ENCODE data around the gene HSD17B10.
"Not testable (repeated sequence)": the region's sequence is repeated elsewhere in the genome, so short reads cannot be mapped to it uniquely, and the experiment has no call there.

HSD17B10 gene

GRCh38 chrX:53437206-53437605 lies 3.0 kb upstream of the HSD17B10 start:
- DNase-seq (ENCODE audit: low spot score) = no peak

GRCh38 chrX:53435997-53436396 lies 1.8 kb upstream of the HSD17B10 start:
- peak; percentile 70 for DNase-seq (ENCODE audit: low spot score)

- DNase-seq (ENCODE audit: low spot score) = no peak
Observed at GRCh38 chrX:53430231-53430630, 3.9 kb downstream of the HSD17B10 start.

- no peak for DNase-seq (ENCODE audit: low spot score)
Observed at GRCh38 chrX:53429755-53430154, 4.4 kb downstream of the HSD17B10 start.

GRCh38 chrX:53422861-53423306 lies 11.3 kb downstream of the HSD17B10 start, which contains the start of gene RIBC1:
Gene RIBC1 (plus strand): TSS chrX:53422873. CDS start chrX:53426277, 3,404 bp downstream.
- no peak for DNase-seq (ENCODE audit: low spot score)

GRCh38 chrX:53422086-53422860 lies 11.9 kb downstream of the HSD17B10 start, which contains the start of gene SMC1A:
Gene SMC1A (minus strand): TSS chrX:53422654. CDS start chrX:53422600, 54 bp downstream.
- DNase-seq (ENCODE audit: low spot score) = peak; percentile 94

GRCh38 chrX:53421772-53422085 lies 12.4 kb downstream of the HSD17B10 start:
- no peak for DNase-seq (ENCODE audit: low spot score)

GRCh38 chrX:53421125-53421524 lies 13.0 kb downstream of the HSD17B10 start:
- DNase-seq (ENCODE audit: low spot score) = no peak

- not testable (repeated sequence) for DNase-seq (ENCODE audit: low spot score)
Observed at GRCh38 chrX:53420351-53420750, 13.8 kb downstream of the HSD17B10 start.

- DNase-seq (ENCODE audit: low spot score) = no peak
Observed at GRCh38 chrX:53412446-53412845, 21.7 kb downstream of the HSD17B10 start.

- DNase-seq (ENCODE audit: low spot score) = no peak
Observed at GRCh38 chrX:53403535-53403934, 30.6 kb downstream of the HSD17B10 start.

GRCh38 chrX:53398216-53398615 lies 36.0 kb downstream of the HSD17B10 start:
- DNase-seq (ENCODE audit: low spot score) = no peak

GRCh38 chrX:53395605-53396298 lies 38.4 kb downstream of the HSD17B10 start:
- DNase-seq (ENCODE audit: low spot score) = no peak

- DNase-seq (ENCODE audit: low spot score) = no peak
Observed at GRCh38 chrX:53383376-53384076, 50.6 kb downstream of the HSD17B10 start.

Measured in SW480 (cell line).